ENCODE results near the gene CRYBG3.
A peak's percentile ranks its signal among the peaks of the same experiment; 100 is the strongest.
"Not testable (repeated sequence)": the region's sequence is repeated elsewhere in the genome, so short reads cannot be mapped to it uniquely, and the experiment has no call there.

CRYBG3 gene

GRCh38 chr3:97821774-97822358, at the start of gene CRYBG3:
Gene CRYBG3 (plus strand): TSS chr3:97822011. CDS start chr3:97822207, 196 bp downstream.
- DNase-seq (ENCODE audit: low read depth) = peak; percentile 84

DNA sequence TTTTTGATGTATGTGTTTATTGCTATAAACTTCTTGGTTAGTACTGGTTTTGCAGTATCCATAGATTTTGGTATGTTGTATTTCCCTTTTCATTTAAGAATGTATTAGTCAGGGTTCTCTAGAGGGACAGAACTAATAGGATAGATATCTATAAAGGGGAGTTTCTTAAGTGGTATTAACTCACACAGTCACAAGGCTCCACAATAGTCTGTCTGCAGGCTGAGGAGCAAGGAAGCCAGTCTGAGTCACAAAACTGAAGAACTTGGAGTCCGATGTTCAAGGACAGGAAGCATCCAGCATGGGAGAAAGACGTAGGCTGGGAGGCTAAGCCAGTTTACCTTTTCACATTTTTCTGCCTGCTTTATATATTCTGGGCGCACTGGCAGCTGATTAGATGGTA, 48.9 kb upstream of the CRYBG3 start:
- DNase-seq (ENCODE audit: low read depth) = no peak

DNA sequence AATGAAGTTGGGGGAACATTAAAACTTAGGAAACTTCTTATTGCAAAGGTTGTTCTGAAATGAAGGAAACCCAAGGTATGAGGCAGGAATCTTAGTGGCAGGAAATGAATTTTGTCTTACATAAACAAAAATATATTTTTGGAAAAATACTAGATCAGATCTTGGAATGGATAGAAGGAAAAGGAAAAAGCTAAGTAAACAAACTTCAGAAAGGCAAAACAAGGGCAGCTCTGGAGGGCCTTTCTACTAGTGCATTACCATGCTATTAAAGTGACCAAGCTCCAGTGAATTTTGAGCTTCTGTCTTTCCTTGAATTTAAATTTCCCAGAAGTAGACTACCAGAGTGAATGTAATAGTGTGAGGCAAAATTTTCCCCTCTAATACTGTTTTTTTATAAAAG, 43.7 kb upstream of the CRYBG3 start:
- DNase-seq (ENCODE audit: low read depth) = no peak

DNA sequence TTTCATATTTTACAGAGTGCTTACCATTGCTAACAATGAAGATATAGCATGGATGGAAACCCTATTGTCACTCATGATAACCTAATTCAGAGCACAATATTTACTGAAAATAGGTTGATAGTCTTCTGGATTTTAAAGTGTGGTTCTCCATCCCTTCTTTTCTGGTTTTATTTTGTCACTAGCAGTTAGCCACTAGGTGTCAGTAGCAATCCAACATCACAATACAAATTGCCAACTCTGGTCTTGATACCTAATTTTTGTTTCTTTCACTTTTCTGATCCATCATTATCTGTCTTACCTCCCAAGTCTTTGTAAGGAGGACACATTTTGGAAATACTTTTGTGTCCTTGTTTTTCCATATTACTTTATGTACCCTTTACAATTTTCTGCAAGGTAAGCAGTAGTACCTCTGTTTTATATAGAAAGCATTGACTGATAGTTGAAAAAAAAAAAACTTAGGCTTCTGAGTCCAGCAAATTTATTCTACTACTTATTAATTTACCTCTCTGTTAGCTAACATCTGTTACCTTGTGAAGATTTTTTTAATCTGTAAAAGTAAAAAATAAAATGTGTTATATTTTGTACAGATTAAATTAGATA, 28.3 kb upstream of the CRYBG3 start:
- DNase-seq (ENCODE audit: low read depth) = peak; percentile 61

- DNase-seq (ENCODE audit: low read depth) = no peak
Measured at GRCh38 chr3:97795951-97796350, 25.9 kb upstream of the CRYBG3 start.

DNA sequence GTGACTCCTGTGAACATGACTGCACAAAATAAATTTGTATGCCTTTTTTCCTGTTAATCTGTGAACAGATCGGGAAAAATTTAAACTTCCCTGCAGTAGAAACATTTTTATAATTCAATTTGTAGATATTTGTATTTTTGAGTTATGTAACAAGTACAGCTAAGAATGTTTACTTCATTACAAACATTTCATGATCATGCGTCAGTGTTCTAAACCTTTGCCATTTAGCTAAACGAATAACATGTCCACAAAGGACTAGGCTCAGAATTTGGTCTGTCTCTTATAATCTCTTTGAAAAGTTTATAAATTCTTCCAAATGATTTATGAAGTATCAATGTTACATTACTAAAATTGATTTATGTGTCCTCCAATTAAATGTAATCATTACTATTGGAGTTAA, 17.3 kb upstream of the CRYBG3 start:
- no peak for DNase-seq (ENCODE audit: low read depth)

GRCh38 chr3:97810779-97811390, 10.9 kb upstream of the CRYBG3 start:
- peak; percentile 60 for DNase-seq (ENCODE audit: low read depth)

- DNase-seq (ENCODE audit: low read depth) = peak; percentile 54
Measured at GRCh38 chr3:97815149-97815917, 6.5 kb upstream of the CRYBG3 start.

DNA sequence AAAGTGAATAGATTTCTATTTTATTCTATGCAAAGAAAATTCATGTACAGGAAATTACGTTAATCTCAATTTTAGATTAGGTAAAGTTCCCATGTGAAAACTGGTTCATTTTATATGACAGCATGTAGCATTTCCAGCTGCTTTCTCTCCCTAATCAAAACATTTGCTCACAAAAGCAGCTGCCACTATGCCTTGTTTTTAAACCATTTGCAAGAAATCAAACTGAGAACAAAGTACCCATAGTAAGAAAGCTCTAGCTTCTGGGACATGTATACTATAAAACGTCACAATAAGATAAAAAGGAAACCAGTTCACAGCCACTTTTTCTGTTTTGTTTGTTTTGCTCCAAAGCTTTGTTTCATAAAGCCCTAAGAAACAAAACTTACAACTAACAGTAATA, 5.0 kb upstream of the CRYBG3 start:
- DNase-seq (ENCODE audit: low read depth) = no peak

DNA sequence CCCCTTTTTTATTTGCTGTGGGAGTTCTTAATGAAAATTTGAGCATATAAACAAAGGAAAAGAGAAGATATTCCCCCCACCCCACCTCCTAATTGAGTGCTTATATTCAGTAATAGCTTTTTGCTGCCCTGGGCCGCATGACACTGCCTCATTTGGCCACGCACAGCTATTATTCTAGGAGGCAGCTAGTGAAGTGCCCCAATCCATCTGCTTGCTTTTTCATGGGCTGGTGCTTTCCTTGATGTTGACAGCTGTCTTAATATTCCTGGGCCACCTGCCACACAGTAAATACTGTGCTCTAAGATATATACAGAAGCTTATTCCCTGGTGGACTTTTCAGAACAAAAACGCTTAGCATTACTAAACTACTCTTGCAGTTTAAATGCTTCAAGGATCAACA, 3.8 kb upstream of the CRYBG3 start:
- DNase-seq (ENCODE audit: low read depth) = no peak

DNA sequence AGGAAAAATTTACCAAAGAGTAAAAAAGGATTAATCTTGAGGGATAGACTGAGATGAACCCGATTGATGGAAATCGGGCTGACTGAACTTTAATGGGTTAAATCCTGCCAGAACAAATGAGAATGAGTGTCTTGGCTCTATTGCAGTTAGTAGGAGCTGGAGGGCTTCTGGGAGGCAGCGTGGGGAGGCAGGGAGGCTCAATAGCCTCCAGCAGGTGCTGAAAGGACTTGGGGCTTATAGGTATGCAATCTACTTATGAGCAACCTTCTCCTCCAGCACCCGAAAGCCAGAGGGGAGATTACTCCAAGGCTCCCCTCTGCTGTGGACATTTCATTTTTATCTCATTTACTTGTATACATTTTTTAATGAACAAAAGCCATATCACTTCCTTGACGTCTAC, 1.0 kb upstream of the CRYBG3 start:
- no peak for DNase-seq (ENCODE audit: low read depth)

- DNase-seq (ENCODE audit: low read depth) = peak; percentile 63
Measured at GRCh38 chr3:97821287-97821773, 481 bp upstream of the CRYBG3 start.

DNA sequence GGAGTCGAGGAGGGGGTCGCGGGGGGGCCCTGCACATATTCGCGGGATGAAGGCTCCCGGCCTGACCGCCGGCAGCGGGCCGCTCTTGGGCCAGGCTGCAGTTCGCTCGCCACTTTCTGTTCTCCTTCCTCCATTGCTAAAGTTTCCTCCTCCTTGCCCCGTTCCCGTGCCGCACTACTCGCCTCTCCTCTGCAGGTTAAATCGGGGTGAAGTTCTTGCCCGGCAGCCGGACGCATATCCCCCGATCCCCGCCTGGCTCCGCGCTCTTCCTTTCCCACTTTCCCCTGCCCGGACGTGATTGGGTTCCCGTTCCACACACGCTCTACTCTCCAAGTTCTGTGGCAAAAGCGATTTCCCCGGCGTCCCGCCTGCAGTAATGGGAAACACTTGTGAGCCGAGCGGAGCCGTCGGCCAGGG, 556 bp downstream of the CRYBG3 start:
- DNase-seq (ENCODE audit: low read depth) = peak; percentile 76

GRCh38 chr3:97823046-97824004, 1.5 kb downstream of the CRYBG3 start:
- DNase-seq (ENCODE audit: low read depth) = peak; percentile 19

DNA sequence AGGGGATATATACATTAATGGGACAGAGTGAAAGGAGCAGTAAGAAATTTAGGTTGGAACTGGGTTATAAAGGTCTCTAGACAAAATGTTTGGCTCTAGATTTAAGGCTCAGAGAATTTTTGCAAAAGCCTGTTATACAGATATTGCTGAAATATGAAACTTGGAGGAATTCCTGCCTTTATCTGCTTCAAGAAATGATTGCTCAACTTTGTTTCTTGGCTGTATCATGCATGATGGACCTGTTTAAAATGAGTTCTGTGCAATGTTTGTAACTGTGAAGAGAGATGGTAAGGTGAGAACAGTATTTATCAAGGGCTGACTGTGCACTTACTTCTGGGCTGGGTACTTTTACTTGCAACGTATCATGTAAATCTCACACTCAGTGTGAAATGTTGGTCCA, 3.3 kb downstream of the CRYBG3 start:
- no peak for DNase-seq (ENCODE audit: low read depth)

GRCh38 chr3:97827741-97828471, 6.1 kb downstream of the CRYBG3 start:
- DNase-seq (ENCODE audit: low read depth) = no peak

DNA sequence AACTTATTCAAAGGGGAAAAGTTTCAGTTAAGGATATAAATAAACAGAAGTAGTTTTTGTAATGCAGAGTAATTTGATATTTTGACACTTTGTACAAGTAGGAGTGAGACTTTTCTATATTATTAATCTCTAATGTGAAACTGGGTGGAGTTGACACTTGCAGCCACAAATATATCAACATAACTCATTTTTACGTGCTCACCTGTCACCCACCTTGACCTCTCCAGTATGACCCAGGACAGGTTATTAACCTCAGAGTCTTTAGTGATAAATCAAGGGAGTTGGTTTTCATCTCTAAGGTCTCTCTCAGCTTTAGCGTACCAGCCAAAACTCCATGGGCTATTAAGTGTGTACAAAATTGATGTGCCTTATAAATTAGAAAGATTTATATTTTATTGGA, 7.4 kb downstream of the CRYBG3 start:
- DNase-seq (ENCODE audit: low read depth) = no peak

- DNase-seq (ENCODE audit: low read depth) = no peak
Measured at GRCh38 chr3:97830638-97831037, 8.8 kb downstream of the CRYBG3 start.

DNA sequence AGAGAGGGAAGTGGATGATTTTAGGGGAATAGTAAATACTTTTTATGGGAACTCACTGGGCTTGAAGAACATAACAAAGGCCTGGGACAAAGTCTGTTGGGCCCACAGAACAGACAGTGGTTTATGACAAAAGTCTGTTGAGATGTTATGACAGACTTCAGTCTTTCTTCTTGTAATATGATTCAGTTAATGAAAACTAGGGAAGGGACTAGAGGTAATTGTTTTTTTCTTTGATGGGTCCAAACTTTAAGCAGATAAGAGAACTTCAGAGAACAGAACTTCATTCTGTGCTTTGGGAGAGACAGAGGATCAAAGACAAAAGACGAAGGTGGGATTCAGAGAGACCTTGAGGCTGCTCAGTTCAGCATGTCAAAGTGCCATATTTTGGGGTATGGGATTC, 9.3 kb downstream of the CRYBG3 start:
- no peak for DNase-seq (ENCODE audit: low read depth)

DNA sequence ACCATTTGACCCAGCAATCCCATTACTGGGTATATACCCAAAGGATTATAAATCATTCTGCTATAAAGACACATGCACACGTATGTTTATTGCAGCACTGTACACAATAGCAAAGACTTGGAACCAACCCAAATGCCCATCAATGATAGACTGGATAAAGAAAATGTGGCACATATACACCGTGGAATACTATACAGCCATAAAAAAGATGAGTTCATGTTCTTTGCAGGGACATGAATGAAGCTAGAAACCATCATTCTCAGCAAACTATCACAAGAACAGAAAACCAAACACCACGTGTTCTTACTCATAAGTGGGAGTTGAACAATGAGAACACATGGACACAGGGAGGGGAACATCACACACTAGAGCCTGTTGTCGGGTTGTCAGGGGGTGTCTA, 11.4 kb downstream of the CRYBG3 start:
- not testable (repeated sequence) for DNase-seq (ENCODE audit: low read depth)

GRCh38 chr3:97835761-97836160, 13.9 kb downstream of the CRYBG3 start:
- peak; percentile 89 for DNase-seq (ENCODE audit: low read depth)
